CD14-positive monocyte (primary cell): ENCODE results near the gene CDK1. TPM values are rescaled to one million over a fixed set of nuclear protein-coding genes. Genes with fewer than 3 reads are reported as not detected.
"Not testable (repeated sequence)": the region's sequence is repeated elsewhere in the genome, so short reads cannot be mapped to it uniquely, and the experiment has no call there.

Experiments used
- DNase-seq, 3 donors: peaks; one replicate each; pipeline ENCODE4 v3.0.0-alpha.2; 2011 to 2022
- H2AFZ ChIP-seq: 2 replicates; pipeline ENCODE4 v1.6.0; 2012; ENCODE audit warnings: mild to moderate bottlenecking, low read depth, low read length, inconsistent platforms; ENCODE audit not compliant: insufficient read depth, poor library complexity, severe bottlenecking
- H3K27ac ChIP-seq, 2 donors: 1 replicate in 1 of 2; 2 replicates in 1 of 2; pipeline ENCODE4 v1.5.1; 2012 to 2013; ENCODE audit warnings: low read length in 2 of 2, control low read depth in 1 of 2, inconsistent platforms in 1 of 2, low read depth in 1 of 2, mild to moderate bottlenecking in 1 of 2
- H3K27me3 ChIP-seq, 2 donors: one replicate each; pipeline versions ENCODE4 v1.6.0 to v1.6.1; 2011 to 2013; ENCODE audit warnings: low read length in 2 of 2; ENCODE audit not compliant: control insufficient read depth in 2 of 2, insufficient read depth in 2 of 2
- H3K36me3 ChIP-seq, 2 donors: replicated peaks in 1 of 2; 1 replicate in 1 of 2; 2 replicates in 1 of 2; pipeline versions ENCODE4 v1.5.1 to v1.6.1; 2012 to 2013; ENCODE audit warnings: low read length in 2 of 2, control low read depth in 1 of 2, inconsistent platforms in 1 of 2, mild to moderate bottlenecking in 1 of 2; ENCODE audit not compliant: insufficient read depth in 2 of 2, control insufficient read depth in 1 of 2
- H3K4me1 ChIP-seq, 2 donors: 1 replicate in 1 of 2; 2 replicates in 1 of 2; pipeline versions ENCODE4 v1.5.1 to v1.6.1; 2012 to 2013; ENCODE audit warnings: low read length in 2 of 2, control low read depth in 1 of 2, inconsistent platforms in 1 of 2, mild to moderate bottlenecking in 1 of 2, moderate library complexity in 1 of 2; ENCODE audit not compliant: insufficient read depth in 2 of 2, control insufficient read depth in 1 of 2
- H3K4me2 ChIP-seq: replicated peaks from 2 replicates; pipeline ENCODE3; 2012; ENCODE audit warnings: low read length, moderate library complexity, mild to moderate bottlenecking; ENCODE audit not compliant: poor library complexity, severe bottlenecking; ENCODE audit errors: extremely low read depth
- H3K4me3 ChIP-seq, 3 experiments: fragments of 200-600 bp in 1 of 3; sonication (generic) in 1 of 3; replicated peaks in 1 of 3; 1 replicate in 2 of 3; 2 replicates in 1 of 3; pipeline ENCODE4 v1.5.1; 2011 to 2013; ENCODE audit warnings: low read length in 3 of 3, mild to moderate bottlenecking in 3 of 3, control low read depth in 2 of 3, low read depth in 2 of 3, inconsistent platforms in 1 of 3, moderate library complexity in 1 of 3
- H3K79me2 ChIP-seq: 2 replicates; pipeline ENCODE4 v1.6.0; 2012; ENCODE audit warnings: mild to moderate bottlenecking, control low read depth, inconsistent platforms, low read length, moderate library complexity; ENCODE audit not compliant: insufficient read depth
- H3K9ac ChIP-seq: 2 replicates; pipeline ENCODE4 v1.6.0; 2017; ENCODE audit warnings: low read length, mild to moderate bottlenecking; ENCODE audit not compliant: insufficient read depth, poor library complexity, severe bottlenecking
- H3K9me3 ChIP-seq, 2 donors: replicated peaks in 1 of 2; 1 replicate in 1 of 2; 2 replicates in 1 of 2; pipeline versions ENCODE4 v1.5.1 to v1.6.1; 2012 to 2013; ENCODE audit warnings: low read length in 2 of 2, control low read depth in 1 of 2; ENCODE audit not compliant: control insufficient read depth in 1 of 2, insufficient read depth in 1 of 2
- H4K20me1 ChIP-seq: 2 replicates; pipeline ENCODE4 v1.6.0; 2012; ENCODE audit warnings: mild to moderate bottlenecking, low read length, control low read depth, moderate library complexity; ENCODE audit not compliant: insufficient read depth
- H3K27ac Mint-ChIP-seq, 7 donors: one replicate each; pipeline ENCODE4 v1.8.0; 2020; ENCODE audit warnings: mild to moderate bottlenecking in 7 of 7, mixed read lengths in 7 of 7, moderate library complexity in 6 of 7, inconsistent platforms in 2 of 7
- H3K27me3 Mint-ChIP-seq, 3 donors: one replicate each; pipeline ENCODE4 v1.8.0; 2021 to 2022; ENCODE audit warnings: low read depth in 3 of 3, mild to moderate bottlenecking in 3 of 3, mixed read lengths in 3 of 3, moderate library complexity in 3 of 3, inconsistent platforms in 1 of 3
- H3K36me3 Mint-ChIP-seq, 2 donors: one replicate each; pipeline ENCODE4 v1.8.0; 2020; ENCODE audit warnings: mixed read lengths in 2 of 2, inconsistent platforms in 1 of 2, mild to moderate bottlenecking in 1 of 2
- H3K4me1 Mint-ChIP-seq: one replicate; pipeline ENCODE4 v1.8.0; 2020; ENCODE audit warnings: mild to moderate bottlenecking, mixed read lengths
- H3K4me3 Mint-ChIP-seq, 2 donors: one replicate each; pipeline ENCODE4 v1.8.0; 2020; ENCODE audit warnings: mild to moderate bottlenecking in 2 of 2, mixed read lengths in 2 of 2, moderate library complexity in 1 of 2
- H3K9me3 Mint-ChIP-seq, 7 donors: one replicate each; pipeline ENCODE4 v1.8.0; 2020 to 2022; ENCODE audit warnings: mixed read lengths in 7 of 7, mild to moderate bottlenecking in 6 of 7, moderate library complexity in 6 of 7, inconsistent platforms in 2 of 7
- CTCF ChIP-seq: fragments of 200-600 bp; IDR thresholded peaks from one replicate; pipeline ENCODE4 v1.8.0; 2022; ENCODE audit warnings: antibody characterized with exemption, mild to moderate bottlenecking
- WGBS: methylation state at CpG from one replicate; pipeline ENCODE4 v1.1.5; 2013; ENCODE audit warnings: missing lambda C conversion rate; ENCODE audit not compliant: insufficient coverage; 5-methylcytosine and 5-hydroxymethylcytosine counted together
- intact Hi-C, 2 donors: fragments of 100-400 bp; cut with micrococcal nuclease; formaldehyde crosslinking; loops; one replicate each; pipeline versions ENCODE4 v1.15.0 to v1.15.1; 2023
- polyA plus RNA-seq, 3 donors: library from polyadenylated mRNA; depleted of rRNA in 1 of 3; unstranded in 2 of 3; stranded (reverse) in 1 of 3; fragments of 300-500 nt in 2 of 3; fragments of >200 nt in 1 of 3; fragmentation: Illumina TruSeq in 2 of 3; gene quantifications; 1 replicate in 2 of 3; 2 replicates in 1 of 3; pipeline ENCODE4 v1.2.3, GENCODE V29; 2012 to 2021

The CDK1 gene
- polyA plus RNA-seq, 3 donors = 0.08 to 0.21 (median 0.09) TPM

DNA sequence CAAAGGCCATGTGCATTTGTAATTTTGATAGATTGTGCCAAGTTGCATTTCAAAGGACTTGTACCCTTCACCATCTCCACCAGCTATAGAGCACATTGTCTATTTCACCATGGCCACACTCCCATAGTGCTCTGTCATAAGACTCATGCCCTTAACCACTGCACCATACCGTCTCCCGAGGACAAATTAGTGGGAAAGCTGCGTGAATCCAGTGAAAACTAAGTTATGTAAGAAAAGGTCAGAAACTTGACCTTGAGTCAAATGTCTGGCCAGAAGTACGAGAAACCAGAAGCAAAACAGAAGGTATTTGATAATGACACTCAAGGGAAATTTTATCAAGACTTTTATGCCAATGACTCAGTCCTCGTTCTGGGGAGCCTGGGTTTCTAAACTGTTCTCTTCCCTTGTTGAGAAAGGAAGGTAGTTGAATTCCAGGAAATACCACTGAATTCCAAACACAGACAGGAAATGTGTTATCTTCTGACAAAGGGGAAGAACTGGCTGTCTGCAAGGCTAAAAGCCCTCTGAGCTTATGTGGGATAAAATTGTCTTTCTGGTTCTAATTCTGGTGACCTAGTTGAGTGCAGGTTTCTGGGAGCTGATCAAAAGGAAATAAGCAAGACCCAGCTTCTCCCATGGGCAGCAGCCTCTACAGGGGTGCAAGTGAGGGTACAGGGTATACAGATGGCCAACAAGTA, 49.7 kb downstream of the CDK1 start:
- no peaks in the 10 kb centered on the region for H3K4me1 ChIP-seq
- no peak overlapping the region for H3K27ac Mint-ChIP-seq
- no peaks in the 10 kb centered on the region for H3K36me3 ChIP-seq
- no peaks in the 10 kb centered on the region for H4K20me1 ChIP-seq
- peaks cover 3% of the 10 kb centered on the region for H3K4me1 Mint-ChIP-seq
- no peak overlapping the region for H2AFZ ChIP-seq
- H3K79me2 ChIP-seq = no peaks in the 10 kb centered on the region
- no peaks in the 10 kb centered on the region for H3K9me3 Mint-ChIP-seq
- peaks cover 0 to 2% (median 1%) of the 10 kb centered on the region in 3 donors for H3K27me3 Mint-ChIP-seq
- no peak for TF ChIP-seq CTCF
- intact Hi-C loops = no loop called here
- no peaks in the 10 kb centered on the region for H3K27me3 ChIP-seq
- H3K36me3 Mint-ChIP-seq = no peaks in the 10 kb centered on the region
- no peak overlapping the region for H3K4me2 ChIP-seq
- no peak overlapping the region for H3K4me3 ChIP-seq
- WGBS = 64% methylated on average over 2 of the region's 5 CpGs
- no peaks in the 10 kb centered on the region for H3K9me3 ChIP-seq
- H3K4me3 Mint-ChIP-seq = no peak overlapping the region
- no peak overlapping the region for H3K27ac ChIP-seq
- no peak overlapping the region for H3K9ac ChIP-seq
- no peak for DNase-seq

DNA sequence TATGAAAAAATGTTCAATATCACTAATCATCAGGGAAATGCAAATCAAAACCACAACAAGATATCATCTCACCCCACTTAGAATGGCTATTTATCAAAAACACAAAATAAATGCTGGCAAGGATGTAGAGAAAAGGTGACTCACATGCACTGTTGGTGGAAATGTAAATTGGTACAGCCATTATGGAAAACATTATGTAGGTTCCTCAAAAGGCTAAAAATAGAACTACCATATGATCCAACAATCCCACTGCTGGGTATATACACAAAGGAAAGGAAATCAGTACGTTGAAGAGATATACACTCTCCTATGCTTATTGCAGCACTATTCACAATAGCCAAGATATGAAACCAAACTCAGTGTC, 50.2 kb downstream of the CDK1 start:
- H3K9ac ChIP-seq = no peak overlapping the region

DNA sequence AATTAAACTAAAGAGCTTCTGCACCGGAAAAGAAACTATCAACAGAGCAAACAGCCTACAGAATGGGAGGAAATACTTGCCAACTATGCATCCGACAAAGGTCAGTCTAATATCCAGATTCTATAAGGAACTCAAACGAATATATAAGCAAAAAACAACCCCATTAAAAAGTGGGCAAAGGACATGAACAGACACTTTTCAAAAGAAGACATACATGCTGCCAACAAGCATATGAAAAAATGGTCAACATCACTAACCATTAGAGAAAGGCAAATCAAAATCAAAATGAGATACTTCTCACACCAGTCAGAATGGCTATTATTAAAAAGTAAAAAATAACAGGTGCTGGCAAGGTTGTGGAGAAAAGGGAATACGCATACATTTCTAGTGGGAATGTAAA, 53.9 kb downstream of the CDK1 start:
- H3K4me1 ChIP-seq, DNase-seq, H4K20me1 ChIP-seq, H3K79me2 ChIP-seq, H3K9me3 Mint-ChIP-seq, H3K27ac ChIP-seq, intact Hi-C loops, H3K27me3 Mint-ChIP-seq, H3K9ac ChIP-seq, H3K36me3 Mint-ChIP-seq, H3K4me2 ChIP-seq, H3K9me3 ChIP-seq, H2AFZ ChIP-seq, H3K36me3 ChIP-seq, H3K27ac Mint-ChIP-seq, H3K4me3 Mint-ChIP-seq, H3K4me1 Mint-ChIP-seq, H3K4me3 ChIP-seq, H3K27me3 ChIP-seq: not testable (repeated sequence)
- WGBS = 95% methylated on average over 4 of the region's 4 CpGs

More for the DNA sequence above, 50.2 kb downstream of the CDK1 start:
- no peak overlapping the region for H3K4me3 Mint-ChIP-seq
- H3K9me3 Mint-ChIP-seq = no peaks in the 10 kb centered on the region
- intact Hi-C loops = no loop called here
- Histone ChIP-seq H3K9me3 (no peaks in the 10 kb centered on the region), H3K27ac (no peak overlapping the region), H3K4me3 (no peak overlapping the region), H3K36me3 (no peaks in the 10 kb centered on the region), H3K4me2 (no peak overlapping the region), H4K20me1 (no peaks in the 10 kb centered on the region), H3K4me1 (no peaks in the 10 kb centered on the region), H3K27me3 (no peaks in the 10 kb centered on the region), H3K79me2 (no peaks in the 10 kb centered on the region), H2AFZ (no peak overlapping the region)
- peaks cover 3% of the 10 kb centered on the region for H3K4me1 Mint-ChIP-seq
- H3K27me3 Mint-ChIP-seq = peaks cover 0 to 2% (median 1%) of the 10 kb centered on the region in 3 donors
- H3K27ac Mint-ChIP-seq = no peak overlapping the region
- WGBS = no CpG with 5 or more reads among the region's 1 CpG
- H3K36me3 Mint-ChIP-seq = no peaks in the 10 kb centered on the region
- DNase-seq = no peak
- no peak for TF ChIP-seq CTCF
